Activated T-helper 2 cell treated with anti-CD3 and anti-CD28 coated beads, Interferon-gamma antibody, Interleukin-2, Interleukin-4, amounts not matched to agents 10 μg/mL and 5 μg/mL and 100 μg/mL, durations not matched to agents 14 hours and 24 hours and 36 hours (primary cell): ENCODE measurements around the gene AHRR. TPM values are rescaled to one million over a fixed set of nuclear protein-coding genes. Genes with fewer than 3 reads are reported as not detected.
"Not testable (repeated sequence)": the region's sequence is repeated elsewhere in the genome, so short reads cannot be mapped to it uniquely, and the experiment has no call there.

Experiments
- DNase-seq: peaks from one replicate; pipeline ENCODE4 v3.0.0; 2021; ENCODE audit warnings: low spot score
- H3K27ac Mint-ChIP-seq: one replicate; pipeline ENCODE4 v1.8.0; 2021; ENCODE audit warnings: mixed read lengths
- H3K27me3 Mint-ChIP-seq: one replicate; pipeline ENCODE4 v1.8.0; 2021; ENCODE audit warnings: low read depth, mixed read lengths
- H3K36me3 Mint-ChIP-seq: one replicate; pipeline ENCODE4 v1.8.0; 2021; ENCODE audit warnings: low read depth, mixed read lengths
- H3K4me1 Mint-ChIP-seq: one replicate; pipeline ENCODE4 v1.8.0; 2021; ENCODE audit warnings: low read depth, mixed read lengths
- H3K4me3 Mint-ChIP-seq: one replicate; pipeline ENCODE4 v1.8.0; 2021; ENCODE audit warnings: low read depth, mild to moderate bottlenecking, moderate library complexity, mixed read lengths
- H3K9me3 Mint-ChIP-seq: one replicate; pipeline ENCODE4 v1.8.0; 2021; ENCODE audit warnings: mixed read lengths
- intact Hi-C: fragments of 100-400 bp; cut with micrococcal nuclease; formaldehyde crosslinking; loops from one replicate; pipeline ENCODE4 v1.15.1; 2023
- total RNA-seq: library from RNA; stranded (reverse); gene quantifications from 2 replicates; pipeline ENCODE4 v1.2.3, GENCODE V29; 2022

AHRR gene
- total RNA-seq, 1 donor from 2014 or later: 34.9 TPM

DNA sequence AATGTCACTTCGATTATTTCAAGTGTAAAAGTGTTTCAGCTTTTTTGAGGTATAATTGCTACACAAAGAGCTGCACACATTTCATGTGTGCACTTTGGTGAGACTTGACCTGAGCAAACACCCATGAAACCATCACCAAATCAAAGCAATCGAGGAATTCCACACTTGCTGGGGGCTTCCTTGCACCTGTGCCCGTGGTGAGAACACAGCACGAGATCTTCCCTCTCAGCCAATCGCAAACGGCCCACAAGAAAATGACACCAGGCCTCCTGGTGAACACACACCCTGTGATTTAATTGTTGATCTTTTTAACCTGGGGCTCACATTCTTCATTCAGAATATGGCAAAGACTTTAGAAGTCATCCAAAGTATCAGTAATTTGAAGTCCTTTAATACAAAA, 24.1 kb upstream of the AHRR start:
- H3K4me3 Mint-ChIP-seq, H3K27me3 Mint-ChIP-seq, DNase-seq, H3K9me3 Mint-ChIP-seq, intact Hi-C loops, H3K27ac Mint-ChIP-seq: not testable (repeated sequence)
- H3K36me3 Mint-ChIP-seq: peaks cover 21% of the 10 kb centered on the region
- peaks cover 24% of the 10 kb centered on the region for H3K4me1 Mint-ChIP-seq

- peaks cover 24% of the 10 kb centered on the region for H3K4me1 Mint-ChIP-seq
- H3K36me3 Mint-ChIP-seq: peaks cover 14% of the 10 kb centered on the region
- H3K27ac Mint-ChIP-seq, H3K4me3 Mint-ChIP-seq, intact Hi-C loops, H3K9me3 Mint-ChIP-seq, H3K27me3 Mint-ChIP-seq, DNase-seq: not testable (repeated sequence)
Measured at GRCh38 chr5:297991-298736, 23.4 kb upstream of the AHRR start.

- no peaks in the 10 kb centered on the region for H3K27me3 Mint-ChIP-seq
- intact Hi-C loops: no loop called here
- peaks cover 14% of the 10 kb centered on the region for H3K36me3 Mint-ChIP-seq
- H3K27ac Mint-ChIP-seq: no peak overlapping the region
- no peak overlapping the region for H3K4me3 Mint-ChIP-seq
- H3K4me1 Mint-ChIP-seq: peaks cover 24% of the 10 kb centered on the region
- H3K9me3 Mint-ChIP-seq: no peaks in the 10 kb centered on the region
- DNase-seq: no peak
Measured at GRCh38 chr5:298737-299125, 22.8 kb upstream of the AHRR start.

DNA sequence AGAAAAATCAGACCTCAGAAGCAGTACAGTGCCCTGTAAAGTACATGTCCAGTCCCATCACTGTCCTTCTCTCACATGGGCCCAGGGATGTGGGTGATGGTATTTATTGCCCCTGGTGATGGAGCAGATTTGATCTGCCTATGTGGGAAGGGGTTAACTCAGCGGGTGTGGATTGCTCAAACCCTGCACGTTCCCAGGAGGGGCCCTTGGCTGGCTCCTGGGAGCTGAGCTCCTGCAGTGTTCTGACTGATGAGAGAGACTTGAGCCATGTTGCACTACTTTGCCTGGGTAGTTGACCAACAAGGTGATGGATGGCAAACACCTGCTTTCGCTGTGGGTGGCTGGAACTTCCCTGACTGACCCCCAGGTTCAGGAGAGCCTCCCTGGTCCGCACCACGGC, 21.6 kb upstream of the AHRR start:
- H3K9me3 Mint-ChIP-seq, H3K36me3 Mint-ChIP-seq, intact Hi-C loops, DNase-seq, H3K27me3 Mint-ChIP-seq, H3K27ac Mint-ChIP-seq, H3K4me3 Mint-ChIP-seq: not testable (repeated sequence)
- peaks cover 24% of the 10 kb centered on the region for H3K4me1 Mint-ChIP-seq

DNA sequence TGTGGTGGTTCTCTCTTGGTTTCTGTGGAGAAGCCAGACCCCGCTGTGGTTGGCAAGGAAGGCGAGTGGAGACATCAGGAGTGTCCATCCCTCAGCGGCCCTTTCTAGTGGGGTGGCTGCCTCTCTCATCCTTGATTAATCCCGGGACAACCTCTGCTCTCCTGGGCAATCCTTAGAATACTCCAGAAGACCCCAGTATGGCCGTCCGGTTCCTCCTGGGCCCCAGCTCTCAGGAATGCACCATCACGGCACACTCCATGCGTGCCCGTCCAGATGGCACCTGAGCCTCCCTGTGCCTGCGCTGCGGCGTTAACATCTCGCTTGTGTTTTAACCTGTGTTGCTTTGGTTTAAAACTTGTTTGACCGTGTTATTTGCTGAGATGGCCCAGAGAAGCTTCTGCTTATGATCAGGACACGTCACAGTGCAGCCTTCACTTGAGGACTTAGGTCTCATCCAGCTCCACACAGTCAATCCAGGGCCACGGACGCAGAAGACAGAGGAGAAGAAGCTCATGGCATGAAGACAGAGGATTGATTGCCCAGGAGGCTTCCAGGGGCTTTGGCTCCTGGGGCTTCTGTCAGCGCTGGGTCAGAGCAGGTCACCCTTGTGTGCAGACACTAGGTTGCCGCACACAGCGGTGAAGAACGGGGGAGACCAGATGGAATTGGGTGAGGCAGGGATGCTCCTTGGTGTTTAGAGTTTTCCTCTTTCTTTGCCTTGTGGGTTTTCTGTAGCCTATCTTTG, 20.7 kb upstream of the AHRR start:
- intact Hi-C loops, H3K27me3 Mint-ChIP-seq, H3K9me3 Mint-ChIP-seq, DNase-seq, H3K4me3 Mint-ChIP-seq, H3K27ac Mint-ChIP-seq: not testable (repeated sequence)
- peaks cover 24% of the 10 kb centered on the region for H3K4me1 Mint-ChIP-seq
- H3K36me3 Mint-ChIP-seq: peaks cover 13% of the 10 kb centered on the region

- H3K4me3 Mint-ChIP-seq, H3K27me3 Mint-ChIP-seq, DNase-seq, H3K36me3 Mint-ChIP-seq, intact Hi-C loops, H3K27ac Mint-ChIP-seq, H3K9me3 Mint-ChIP-seq: not testable (repeated sequence)
- peaks cover 12% of the 10 kb centered on the region for H3K4me1 Mint-ChIP-seq
Measured at GRCh38 chr5:302416-302815, 19.1 kb upstream of the AHRR start.

GRCh38 chr5:302966-303365, 18.5 kb upstream of the AHRR start:
- Mint-ChIP-seq H3K27me3 (no peaks in the 10 kb centered on the region), H3K4me3 (no peak overlapping the region), H3K9me3 (no peaks in the 10 kb centered on the region), H3K27ac (no peak overlapping the region), H3K4me1 (peaks cover 9% of the 10 kb centered on the region), H3K36me3 (peaks cover 6% of the 10 kb centered on the region)
- no peak for DNase-seq
- intact Hi-C loops: no loop called here

DNA sequence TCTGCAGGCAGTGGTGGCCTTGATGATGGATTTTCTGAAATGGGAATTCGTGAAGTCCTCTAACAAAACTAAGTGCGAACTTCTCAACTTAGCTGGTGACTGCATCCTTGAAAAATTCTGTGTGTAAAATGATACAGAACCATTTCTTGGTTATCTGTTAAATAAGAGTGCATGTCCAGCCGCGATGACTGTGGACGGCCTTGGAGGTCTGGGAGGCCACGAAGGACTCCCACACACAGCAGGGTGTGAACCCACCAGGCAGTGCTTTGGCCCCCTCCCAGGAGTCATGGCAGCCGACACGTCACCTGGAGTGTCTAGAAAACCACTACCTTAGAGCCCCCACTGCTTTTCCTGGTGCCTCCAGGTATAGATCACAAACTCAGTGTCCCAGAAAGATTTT, 17.8 kb upstream of the AHRR start:
- H3K27ac Mint-ChIP-seq, H3K4me3 Mint-ChIP-seq, DNase-seq, H3K4me1 Mint-ChIP-seq, H3K36me3 Mint-ChIP-seq, H3K27me3 Mint-ChIP-seq, intact Hi-C loops, H3K9me3 Mint-ChIP-seq: not testable (repeated sequence)

- Mint-ChIP-seq H3K9me3 (no peaks in the 10 kb centered on the region), H3K27ac (no peak overlapping the region)
Measured at GRCh38 chr5:305050-305449, 16.5 kb upstream of the AHRR start.

GRCh38 chr5:305459-305858, 16.1 kb upstream of the AHRR start:
- Mint-ChIP-seq H3K4me1 (peaks cover 9% of the 10 kb centered on the region), H3K36me3 (peaks cover 10% of the 10 kb centered on the region), H3K4me3 (no peak overlapping the region), H3K9me3 (no peaks in the 10 kb centered on the region), H3K27me3 (no peaks in the 10 kb centered on the region), H3K27ac (no peak overlapping the region)
- intact Hi-C loops: no loop called here
- DNase-seq: no peak

More at GRCh38 chr5:305050-305449, 16.5 kb upstream of the AHRR start:
- H3K4me1 Mint-ChIP-seq: peaks cover 9% of the 10 kb centered on the region
- H3K27me3 Mint-ChIP-seq: no peaks in the 10 kb centered on the region
- intact Hi-C loops: no loop called here
- no peak for DNase-seq
- H3K4me3 Mint-ChIP-seq: no peak overlapping the region
- peaks cover 10% of the 10 kb centered on the region for H3K36me3 Mint-ChIP-seq

DNA sequence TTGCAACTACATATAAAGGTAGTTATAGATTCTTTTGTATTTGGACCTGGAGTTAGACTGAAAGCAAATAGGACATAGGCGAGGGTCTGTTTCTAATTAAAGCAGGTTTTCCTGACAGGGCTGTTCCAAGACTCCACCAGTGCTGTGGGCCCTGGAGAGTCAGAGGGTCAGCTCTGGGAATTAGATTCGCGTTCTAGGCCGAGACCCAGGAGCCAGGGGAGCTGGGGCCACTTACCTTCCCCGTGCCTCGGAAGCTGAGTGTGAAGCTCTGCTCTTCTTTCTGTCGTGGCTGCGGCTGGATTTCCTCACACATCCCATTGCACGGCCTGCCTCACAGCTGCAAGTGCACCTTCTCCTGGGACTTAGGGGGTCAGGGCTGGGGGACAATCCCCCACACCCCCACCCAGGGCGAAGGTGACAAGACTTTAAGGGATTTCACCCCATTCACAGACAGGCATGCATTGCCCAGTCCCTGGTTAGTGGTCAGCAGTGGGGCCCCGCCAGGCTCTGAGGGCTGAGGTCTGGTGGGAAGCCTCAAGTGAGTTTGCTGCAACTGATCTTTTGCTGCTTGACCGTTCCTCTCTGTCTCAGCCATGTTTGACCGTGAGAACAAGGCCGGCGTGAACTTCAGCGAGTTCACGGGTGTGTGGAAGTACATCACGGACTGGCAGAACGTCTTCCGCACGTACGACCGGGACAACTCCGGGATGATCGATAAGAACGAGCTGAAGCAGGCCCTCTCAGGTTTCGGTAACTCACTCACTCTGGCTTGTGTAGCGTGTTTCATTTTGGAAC, 15.3 kb upstream of the AHRR start:
- no peaks in the 10 kb centered on the region for H3K27me3 Mint-ChIP-seq
- no peak for DNase-seq
- peaks cover 8% of the 10 kb centered on the region for H3K4me1 Mint-ChIP-seq
- peaks cover 12% of the 10 kb centered on the region for H3K36me3 Mint-ChIP-seq
- no peaks in the 10 kb centered on the region for H3K9me3 Mint-ChIP-seq
- H3K4me3 Mint-ChIP-seq: no peak overlapping the region
- H3K27ac Mint-ChIP-seq: no peak overlapping the region
- intact Hi-C loops: no loop called here

DNA sequence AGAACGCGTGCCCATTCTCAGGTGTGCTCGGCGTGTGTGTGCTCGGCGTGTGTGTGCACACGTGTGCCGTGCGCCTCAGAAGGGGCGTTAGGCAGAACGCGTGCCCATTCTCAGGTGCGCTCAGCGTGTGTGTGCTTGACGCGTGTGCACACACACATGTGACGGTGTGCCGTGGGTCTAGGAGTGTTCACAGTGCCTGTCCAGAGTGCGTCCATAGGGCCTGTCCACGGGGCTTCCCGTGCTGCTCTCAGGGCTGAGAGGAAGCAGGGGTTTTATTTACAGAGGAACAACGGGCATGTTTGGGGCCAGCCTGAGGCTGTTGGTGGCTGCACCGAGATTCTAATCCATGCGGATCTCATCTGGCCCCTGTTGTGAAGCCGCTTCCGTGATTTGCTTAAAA, 14.2 kb upstream of the AHRR start:
- intact Hi-C loops: no loop called here
- H3K27ac Mint-ChIP-seq: no peak overlapping the region
- no peak overlapping the region for H3K4me3 Mint-ChIP-seq
- H3K36me3 Mint-ChIP-seq: peaks cover 21% of the 10 kb centered on the region
- no peak for DNase-seq
- H3K4me1 Mint-ChIP-seq: peaks cover 1% of the 10 kb centered on the region
- H3K27me3 Mint-ChIP-seq: no peaks in the 10 kb centered on the region
- no peaks in the 10 kb centered on the region for H3K9me3 Mint-ChIP-seq
